HG03558 (cell line): ENCODE data around the gene PARVG.

Experiments used
- ATAC-seq: cut with Tn5 transposase; IDR thresholded peaks from one replicate; pipeline ENCODE4 v1.9.1; 2021; ENCODE audit warnings: moderate number of reproducible peaks; ENCODE audit not compliant: unreplicated experiment; ENCODE audit errors: extremely low read depth

Gene PARVG

DNA sequence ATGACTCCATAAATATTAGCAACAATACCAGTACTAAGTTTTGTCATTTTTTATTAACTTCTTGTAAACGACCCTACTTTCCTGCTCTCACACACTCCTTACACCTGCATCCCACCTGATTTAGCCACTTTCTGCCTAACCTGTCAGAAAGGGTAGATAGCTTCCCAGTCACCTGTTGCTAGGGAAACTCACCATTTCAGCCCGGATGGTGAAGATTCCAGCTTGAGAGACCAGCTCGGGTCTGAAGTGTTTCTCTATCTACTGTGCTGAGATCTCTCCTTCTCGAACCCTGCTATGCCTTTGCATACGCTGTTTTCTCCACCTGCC lies at the start of gene PARVG:
TSS of gene PARVG (plus strand) at position 220 of the 327 bp plus-strand sequence. CDS start 2,405 bp downstream, outside the sequence.
- ATAC-seq: no peak

DNA sequence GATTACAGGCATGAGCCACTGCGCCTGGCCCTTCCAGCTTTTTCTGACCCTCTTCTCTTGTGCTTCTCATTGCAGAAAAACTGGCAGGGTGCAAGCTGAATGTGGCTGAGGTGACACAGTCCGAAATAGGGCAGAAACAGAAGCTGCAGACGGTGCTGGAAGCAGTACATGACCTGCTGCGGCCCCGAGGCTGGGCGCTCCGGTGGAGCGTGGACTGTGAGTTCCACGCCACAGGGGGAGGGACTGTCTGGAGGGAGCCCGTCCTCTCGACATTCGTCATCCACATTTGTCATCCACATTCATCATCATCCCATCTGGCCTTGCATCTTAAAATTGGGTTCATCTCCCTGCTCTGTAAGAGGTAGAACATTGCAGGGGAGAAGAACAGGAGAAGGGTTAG lies 49.3 kb upstream of the PARVG start:
- ATAC-seq: no peak

- ATAC-seq: no peak
Measured at GRCh38 chr22:44131989-44132685, 48.6 kb upstream of the PARVG start.

DNA sequence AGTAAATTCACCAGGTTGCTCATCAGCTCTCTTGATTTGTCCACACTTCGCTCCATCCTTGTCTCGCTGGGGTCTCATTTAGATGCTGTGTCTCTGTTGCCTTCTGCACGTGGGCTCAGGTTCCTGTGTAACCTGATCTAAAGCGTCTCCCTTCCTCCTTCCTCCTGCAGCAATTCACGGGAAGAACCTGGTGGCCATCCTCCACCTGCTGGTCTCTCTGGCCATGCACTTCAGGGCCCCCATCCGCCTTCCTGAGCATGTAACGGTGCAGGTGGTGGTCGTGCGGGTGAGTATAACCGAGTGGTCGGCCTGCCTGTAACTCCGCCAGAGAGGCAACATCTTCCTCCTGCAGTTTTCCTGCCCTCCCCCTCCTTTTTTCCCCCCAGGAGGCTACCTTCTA lies 48.0 kb upstream of the PARVG start:
- ATAC-seq: no peak

- no peak for ATAC-seq
Measured at GRCh38 chr22:44133161-44133560, 47.6 kb upstream of the PARVG start.

- no peak for ATAC-seq
Measured at GRCh38 chr22:44133901-44134571, 46.7 kb upstream of the PARVG start.

DNA sequence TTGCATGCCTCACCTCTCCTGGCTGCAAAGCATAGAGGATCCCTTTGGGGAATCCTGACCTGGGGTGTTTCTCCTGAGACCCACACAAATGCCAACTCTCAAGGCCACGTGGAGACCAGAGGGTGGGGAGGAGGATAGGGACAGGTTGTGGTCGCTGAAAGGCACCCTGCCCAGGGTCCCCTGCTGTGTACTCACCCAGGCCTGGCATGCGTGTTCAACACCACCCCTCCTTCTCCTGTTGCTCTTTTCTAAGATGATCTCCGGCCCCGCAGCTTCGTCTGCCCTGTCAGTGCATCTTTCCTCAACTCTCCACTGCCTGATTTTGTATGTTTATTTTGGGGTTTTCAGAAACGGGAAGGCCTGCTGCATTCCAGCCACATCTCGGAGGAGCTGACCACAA lies 44.6 kb upstream of the PARVG start:
- ATAC-seq: no peak

DNA sequence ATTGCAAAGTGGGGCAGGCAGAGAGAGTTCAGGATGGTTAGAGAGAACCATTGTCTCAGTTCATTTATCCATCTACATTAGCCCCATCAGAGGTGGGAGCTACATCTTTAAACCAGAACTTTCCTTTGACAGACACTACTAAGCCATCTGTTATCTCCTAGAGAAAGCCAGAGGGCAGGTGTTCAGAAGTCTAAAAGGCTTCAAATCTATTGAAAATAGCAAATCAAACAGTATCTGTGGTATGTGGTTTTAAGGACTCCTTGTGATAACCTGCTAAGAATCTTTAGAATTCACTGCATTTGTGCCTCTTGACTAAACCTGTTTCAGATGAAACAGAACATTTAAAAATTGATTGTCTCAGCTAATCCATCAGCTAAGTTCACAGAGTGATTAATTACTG lies 43.9 kb upstream of the PARVG start:
- ATAC-seq: no peak

GRCh38 chr22:44137415-44137814 lies 43.3 kb upstream of the PARVG start:
- no peak for ATAC-seq

- ATAC-seq: no peak
Measured at GRCh38 chr22:44139773-44140172, 41.0 kb upstream of the PARVG start.

- ATAC-seq: no peak
Measured at GRCh38 chr22:44142421-44143104, 38.2 kb upstream of the PARVG start.

DNA sequence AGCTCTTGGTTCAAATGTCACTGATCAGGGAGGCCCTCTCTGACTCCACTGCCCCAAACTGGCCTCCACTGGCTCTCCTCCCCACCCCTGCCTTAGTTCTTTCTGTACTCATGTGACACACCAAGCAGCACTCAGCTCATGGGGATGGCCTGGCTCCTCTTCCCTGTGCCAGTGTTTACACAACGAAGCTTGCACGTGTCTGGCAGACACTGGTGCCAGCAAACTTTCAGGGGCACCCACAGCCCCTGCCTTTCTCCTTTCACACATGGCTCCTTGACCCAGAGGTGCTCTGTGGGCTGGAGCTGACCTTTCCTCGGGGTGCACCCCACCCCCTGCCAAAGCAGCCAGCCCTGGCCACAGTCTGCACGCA lies 37.6 kb upstream of the PARVG start:
- ATAC-seq: no peak

DNA sequence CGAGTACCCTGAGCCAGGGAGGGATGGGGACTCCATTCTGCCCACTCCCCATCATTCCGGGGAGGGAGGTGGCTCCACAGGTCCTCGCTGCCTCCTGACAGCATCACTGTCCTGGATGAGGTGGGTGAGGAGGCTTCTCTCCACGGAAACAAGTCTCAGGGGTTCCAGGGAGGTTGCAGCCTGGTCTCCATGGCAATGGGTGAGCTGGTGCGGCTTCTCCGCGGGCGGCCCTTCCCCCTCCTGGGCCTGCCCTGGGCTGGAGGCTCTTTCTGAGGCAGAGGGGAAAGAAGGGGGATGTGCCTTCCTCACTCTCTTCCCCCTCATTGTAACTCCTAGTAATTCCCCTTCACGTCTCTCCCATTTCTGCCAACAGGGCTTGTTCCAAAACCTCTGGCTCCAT lies 37.1 kb upstream of the PARVG start:
- ATAC-seq: no peak

GRCh38 chr22:44144046-44144569 lies 36.6 kb upstream of the PARVG start:
- no peak for ATAC-seq

DNA sequence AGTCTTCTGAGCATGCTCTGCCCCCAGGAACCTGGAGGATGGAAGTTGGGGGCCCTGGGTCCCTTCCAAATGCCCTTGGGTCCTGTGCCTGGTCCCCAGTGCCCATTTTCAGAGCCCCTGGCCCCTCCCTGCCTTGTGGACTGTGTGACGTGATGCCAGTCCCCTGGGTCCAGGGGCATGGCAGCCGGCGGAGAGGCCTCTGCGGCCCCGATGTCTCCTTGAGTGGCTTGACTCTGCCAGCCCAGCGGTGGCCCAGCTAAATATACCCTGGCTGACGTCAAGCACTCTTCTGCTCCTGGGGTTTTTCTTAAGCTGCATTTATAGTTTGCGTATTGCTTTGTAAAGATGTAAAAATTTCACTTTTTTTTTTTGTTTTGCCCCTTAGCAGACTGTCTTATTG lies 35.2 kb upstream of the PARVG start:
- ATAC-seq: no peak

- ATAC-seq: no peak
Measured at GRCh38 chr22:44146088-44146861, 34.5 kb upstream of the PARVG start.

- no peak for ATAC-seq
Measured at GRCh38 chr22:44147008-44147645, 33.6 kb upstream of the PARVG start.

- ATAC-seq: no peak
Measured at GRCh38 chr22:44147821-44148574, 32.7 kb upstream of the PARVG start.

GRCh38 chr22:44151676-44152075 lies 29.0 kb upstream of the PARVG start:
- ATAC-seq: no peak

GRCh38 chr22:44153710-44154109 lies 27.0 kb upstream of the PARVG start:
- ATAC-seq: no peak
